HG03342 (cell line): ENCODE results near the gene KIF5A.
A peak's percentile ranks its signal among the peaks of the same experiment; 100 is the strongest.

Experiments
- ATAC-seq: cut with Tn5 transposase; IDR thresholded peaks from one replicate; pipeline ENCODE4 v1.9.1; 2021; ENCODE audit warnings: mild to moderate bottlenecking, moderate library complexity; ENCODE audit not compliant: unreplicated experiment

KIF5A gene

DNA sequence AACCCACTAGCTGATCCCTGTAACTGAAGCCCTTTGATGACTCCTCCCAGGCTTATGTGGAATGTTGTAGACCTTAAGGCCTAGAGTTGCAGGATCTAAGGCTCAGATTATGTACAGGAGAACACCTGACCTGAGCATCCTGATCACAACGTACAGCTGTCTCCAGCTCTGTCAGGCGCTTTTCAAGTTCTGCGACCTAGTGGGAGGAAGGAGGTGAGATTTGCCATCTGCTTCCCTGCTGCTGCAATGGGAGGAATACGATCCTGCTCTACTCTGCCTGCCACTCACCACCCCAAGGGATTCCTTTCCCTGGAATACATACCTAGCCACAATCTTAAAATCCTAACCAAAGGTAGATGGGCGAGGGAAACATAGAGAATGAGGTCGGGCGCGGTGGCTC lies 16.7 kb upstream of the KIF5A start:
- no peak for ATAC-seq

DNA sequence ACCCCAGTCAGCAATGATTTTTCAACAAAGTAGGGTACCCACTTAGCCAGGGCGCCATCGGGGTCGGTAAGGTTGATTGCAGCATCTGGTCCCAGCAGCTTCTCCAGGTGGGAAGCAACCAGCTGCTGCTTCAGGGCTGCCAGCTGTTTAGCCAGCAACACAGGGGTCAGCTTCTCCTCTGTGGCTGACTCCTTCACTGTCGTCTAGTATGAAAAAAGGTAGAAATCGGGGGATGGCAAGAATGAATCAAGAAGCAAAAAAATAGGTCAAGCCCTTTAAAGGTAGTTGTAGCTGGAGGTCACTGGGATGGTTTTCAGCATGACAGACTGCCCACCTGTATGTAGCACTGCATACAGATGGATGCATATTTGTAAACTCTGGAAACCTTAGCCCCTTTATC lies 15.6 kb upstream of the KIF5A start:
- no peak for ATAC-seq

DNA sequence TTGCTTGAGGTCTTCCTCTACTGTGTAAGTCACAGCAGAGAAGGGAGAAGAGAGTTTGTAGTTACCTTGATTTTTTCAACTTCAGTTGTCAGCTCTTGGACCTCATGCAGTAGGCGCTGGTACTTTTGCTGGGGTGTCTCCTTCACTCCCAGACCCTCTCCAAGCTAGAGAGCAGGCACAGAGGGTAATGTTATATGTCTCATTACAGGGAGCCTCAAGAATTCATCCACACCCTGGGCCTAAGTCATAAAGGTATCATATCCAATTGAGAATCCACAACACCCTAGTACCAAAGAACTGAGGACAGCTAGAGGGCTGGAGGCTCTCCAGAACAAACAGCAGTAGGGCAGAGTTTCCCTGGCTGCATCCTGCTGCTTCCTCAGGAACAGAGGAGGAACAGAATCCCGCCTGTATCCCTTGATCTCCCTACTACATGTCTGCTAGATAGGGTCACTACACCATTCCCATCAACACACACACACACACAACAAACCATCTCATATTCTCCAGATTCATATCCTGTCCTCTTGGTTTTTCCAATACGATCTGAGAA lies 14.8 kb upstream of the KIF5A start:
- no peak for ATAC-seq

DNA sequence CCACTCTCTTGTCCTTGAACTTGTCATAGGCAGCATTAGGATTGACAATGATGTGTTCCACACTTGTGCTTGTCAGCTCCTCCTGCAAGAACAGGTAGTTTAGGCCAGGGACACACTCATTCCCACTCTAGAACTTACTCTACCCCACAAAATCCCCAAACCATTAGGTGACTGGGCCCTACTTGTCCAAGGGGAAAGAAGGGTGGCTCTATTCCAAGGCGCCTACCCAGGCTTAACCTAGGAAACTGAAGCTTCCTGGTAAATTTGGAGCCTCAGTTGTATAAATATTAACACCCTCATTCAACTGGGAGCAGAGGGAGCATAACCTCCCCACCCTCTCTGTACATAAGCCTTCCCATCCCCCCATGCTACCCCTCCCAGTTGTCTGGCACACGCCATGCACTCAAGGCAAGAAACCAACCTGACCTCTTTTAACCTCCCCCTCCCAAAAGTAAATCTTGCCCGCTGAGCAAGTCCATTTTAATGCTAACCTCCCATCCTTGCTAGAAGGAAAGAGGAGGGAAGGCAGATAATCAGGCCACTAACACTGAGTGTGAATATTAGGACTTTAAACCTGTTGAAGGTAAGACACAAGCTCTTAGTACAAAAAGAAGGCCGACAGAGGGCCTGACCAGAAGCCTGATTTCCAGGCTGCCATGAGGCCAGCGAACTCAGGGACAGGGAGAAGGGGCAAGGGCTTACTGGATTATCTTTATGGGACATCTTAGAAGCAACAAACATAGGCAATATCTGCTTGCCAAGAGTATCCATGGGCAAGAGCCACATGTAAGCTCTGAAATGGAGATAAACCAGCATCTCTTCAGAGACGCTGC lies 13.9 kb upstream of the KIF5A start:
- ATAC-seq = no peak

DNA sequence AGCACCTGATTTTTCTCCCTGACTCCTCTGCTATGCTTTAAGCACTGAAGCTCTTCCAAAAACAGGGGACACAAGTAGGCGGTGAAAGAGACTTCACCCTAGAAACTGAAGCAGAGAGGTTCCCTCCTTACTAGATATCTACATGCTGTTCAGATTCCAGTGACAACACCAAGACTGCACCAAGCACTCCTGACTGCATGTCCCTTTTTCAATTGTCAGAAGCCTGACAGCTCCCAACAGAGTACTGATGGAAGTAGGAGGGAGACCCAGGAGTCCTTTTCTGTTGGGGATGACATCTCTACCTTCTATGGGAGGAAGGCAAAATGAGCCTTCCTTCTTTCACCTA lies 13.3 kb upstream of the KIF5A start:
- ATAC-seq = no peak

DNA sequence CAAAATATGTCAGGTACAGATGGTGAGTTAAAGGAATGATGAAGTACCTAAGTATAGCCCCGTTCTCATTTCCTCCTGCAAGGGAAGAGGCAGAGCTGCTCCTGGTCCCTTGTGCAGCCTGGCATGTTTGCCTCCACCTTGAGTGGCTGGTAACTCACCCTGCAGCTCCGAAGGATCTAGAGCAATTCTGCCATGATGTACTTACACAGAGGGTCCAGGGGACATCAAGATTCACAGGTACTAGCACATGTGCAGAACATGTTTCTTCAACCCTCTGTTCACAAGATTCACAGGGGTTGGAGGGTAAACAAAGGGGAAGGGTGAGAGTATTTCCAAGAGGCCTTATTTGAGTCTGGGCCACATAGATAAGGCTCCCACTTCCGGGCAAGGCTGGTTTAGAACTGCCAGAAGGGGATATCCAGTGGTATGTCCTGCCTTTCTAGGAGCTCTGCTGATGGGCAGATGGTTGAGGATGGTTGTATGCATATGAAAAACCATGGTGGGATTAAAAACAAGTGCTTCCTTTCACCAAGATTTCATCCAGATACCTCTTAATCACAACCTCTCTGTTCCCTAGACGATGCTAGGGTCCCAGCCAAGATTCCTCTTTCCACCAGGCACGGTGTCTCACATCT lies 10.6 kb upstream of the KIF5A start:
- ATAC-seq = no peak

DNA sequence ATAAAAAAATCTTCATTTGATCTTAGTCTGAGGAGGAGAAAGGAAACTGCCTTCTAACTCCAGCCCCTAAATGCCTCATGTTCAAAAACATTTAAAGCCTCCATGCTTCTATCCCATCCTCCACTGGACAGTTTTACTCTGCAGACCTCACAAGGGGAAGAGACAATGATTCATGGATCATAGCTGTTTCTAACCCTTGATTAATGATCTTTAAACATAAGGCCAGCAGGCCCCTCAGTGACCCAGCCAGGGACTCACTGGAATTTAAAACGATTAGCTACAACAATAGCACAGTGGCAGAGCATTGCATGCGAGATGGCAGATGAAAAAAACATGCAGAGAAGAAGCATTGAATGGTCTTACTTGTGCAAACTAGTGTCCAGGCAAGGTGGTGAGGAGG lies 8.8 kb upstream of the KIF5A start:
- ATAC-seq = no peak

DNA sequence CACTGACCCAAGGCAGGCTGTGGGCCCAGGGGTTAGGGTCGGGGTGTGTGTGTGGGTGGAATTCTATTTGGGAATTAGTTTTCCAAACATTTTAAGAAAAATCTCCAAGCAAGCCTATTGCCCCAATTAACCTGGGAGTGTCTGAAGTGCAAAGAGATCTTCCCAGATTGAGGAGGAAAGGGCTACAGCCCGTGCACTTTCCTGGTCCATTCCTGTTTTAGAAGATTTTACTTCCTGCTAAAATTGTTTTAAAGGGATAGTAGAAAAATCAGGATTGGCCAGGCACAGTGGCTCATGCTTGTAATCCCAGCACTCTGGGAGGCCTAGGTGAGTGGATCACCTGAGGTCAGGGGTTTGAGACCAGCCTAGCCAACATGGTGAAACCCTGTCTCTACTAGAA lies 8.1 kb upstream of the KIF5A start:
- ATAC-seq = no peak

DNA sequence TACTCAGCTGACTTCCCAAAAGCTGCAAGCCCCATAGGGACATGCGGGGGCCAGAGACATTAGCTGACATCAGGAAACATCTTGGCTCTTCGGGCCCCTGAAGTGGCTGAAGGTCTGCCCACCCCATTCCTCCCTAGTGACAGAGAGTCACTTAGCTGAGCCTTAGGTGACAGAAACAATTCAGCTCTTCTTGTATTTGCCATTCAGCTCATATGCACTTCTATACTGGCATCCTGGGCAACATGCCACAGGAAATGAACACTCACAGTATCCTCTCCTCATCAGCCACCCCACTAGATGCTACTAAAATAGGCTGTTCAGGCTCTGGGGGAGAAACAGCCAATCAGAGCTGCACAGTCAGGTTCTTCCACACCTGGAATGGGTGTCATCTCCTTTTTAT lies 6.3 kb upstream of the KIF5A start:
- ATAC-seq = no peak

DNA sequence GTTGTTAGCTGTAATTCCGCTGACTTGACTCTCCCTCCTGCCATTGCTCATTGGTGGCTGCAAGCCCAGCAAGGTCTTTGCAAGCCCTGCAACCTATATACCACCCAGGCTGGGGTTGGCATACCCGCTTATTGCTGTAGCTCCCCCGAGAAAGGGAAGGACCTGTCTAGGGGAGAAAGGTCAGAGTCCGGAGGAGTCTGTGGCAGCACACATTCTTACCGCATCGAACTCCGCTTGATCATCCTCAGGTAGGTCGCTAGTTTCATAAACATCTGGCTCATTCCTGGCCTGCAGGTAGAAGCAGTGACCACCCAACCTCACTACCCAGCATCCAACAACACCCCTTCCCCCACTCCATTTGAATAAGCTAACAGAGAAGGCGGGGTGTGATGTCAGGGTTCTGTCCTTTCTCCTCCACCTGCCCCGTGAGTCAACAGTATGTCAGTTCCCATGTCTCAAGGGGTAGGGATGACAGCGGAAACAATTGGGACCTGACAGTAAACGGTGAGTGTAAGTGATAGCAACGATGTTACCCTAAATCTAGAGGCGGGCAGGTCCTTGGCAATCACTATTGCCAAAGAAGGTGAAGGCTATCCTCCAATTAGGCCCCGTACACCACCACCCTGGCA lies 3.9 kb upstream of the KIF5A start:
- no peak for ATAC-seq

DNA sequence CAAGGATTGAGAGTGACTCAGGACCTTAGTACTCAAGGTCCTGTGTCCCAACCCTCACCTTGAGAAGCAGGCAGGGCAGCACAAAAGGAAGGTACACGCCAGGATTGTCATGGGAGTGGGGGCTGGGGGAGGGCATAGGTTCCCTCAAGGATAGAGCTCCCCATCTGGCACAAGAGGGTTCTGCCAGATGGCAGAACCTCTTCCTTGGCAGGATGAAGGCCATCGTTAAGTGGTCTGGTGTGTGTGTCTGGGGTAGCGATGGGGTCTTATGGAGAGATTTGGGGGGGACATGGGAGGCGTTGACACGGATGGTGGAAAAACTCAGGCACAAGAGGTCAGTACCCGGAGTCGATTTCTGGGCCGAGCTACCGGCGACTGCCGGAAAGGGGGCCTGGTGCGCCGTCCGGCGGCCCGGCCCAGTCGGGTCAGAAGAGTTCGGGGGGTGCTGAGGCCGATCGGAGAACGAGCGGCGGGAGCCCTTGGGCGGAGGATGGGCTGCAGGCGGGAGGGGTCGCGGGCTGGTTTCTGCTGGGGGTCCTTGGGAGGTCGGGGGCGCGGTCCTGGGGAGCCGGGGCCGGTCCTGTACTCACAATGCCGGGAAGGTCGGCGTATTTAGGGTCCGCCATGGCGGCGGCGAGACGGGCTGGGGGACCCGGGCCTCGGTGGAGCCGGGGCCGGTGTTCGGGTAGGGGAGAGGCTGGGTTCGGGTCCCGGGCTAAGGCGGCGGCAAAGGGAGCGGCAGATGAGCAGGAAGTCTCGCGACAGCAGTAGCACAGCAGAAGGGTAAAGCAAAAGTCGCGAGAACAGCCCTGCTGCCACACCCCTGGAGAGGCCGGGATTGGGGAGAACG lies 3.2 kb upstream of the KIF5A start, which contains the start of gene DCTN2:
Gene DCTN2 (minus strand): TSS at position 755 of the 850 bp plus-strand sequence. CDS start 129 bp downstream, at position 626.
- ATAC-seq = peak; percentile 98

DNA sequence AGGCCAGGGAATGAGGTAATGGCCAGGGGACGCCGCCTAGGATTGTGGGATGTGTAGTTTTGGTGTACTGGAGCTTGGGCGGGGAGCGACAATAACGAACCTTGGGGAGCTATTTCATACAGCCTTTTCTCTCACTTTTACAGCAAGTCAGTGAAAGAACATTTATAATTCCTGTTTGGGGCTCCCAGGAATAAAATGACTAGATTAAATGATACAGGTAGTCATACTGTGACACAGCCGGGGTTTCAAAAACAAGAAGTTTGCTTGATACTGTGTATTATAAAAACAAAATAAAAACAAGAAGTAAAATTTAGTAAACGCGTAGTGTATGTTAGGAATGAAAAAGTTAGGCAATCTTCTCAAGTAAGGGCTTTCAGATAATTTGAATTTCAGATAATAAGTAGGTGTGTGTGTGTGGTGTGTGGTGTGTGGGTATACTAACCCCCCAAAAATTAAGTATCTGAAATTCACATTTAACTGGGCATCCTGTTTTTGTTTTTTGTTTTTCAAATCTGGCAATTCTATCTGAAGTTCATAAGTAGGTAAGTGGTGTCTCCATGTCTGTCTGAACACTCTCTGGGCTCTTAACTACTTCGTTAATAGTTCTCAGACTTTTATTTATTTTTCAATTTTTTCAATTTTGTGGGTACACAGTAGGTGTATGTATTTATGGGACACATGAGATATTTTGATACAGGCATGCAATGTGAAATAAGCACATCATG lies 2.4 kb upstream of the KIF5A start:
- no peak for ATAC-seq

DNA sequence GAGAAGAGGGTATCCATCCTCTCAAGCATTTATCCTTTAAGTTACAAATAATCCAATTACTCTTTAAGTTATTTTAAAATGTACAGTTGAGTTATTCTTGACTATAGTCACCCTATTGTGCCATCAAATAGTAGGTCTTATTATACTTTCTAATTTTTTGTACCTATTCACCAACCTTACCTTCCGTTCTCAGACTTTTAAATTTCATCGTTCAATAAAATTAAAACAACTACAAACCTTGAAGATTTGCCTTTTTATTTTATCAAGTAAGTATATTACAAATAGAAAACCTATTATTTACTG lies 1.9 kb upstream of the KIF5A start:
- no peak for ATAC-seq

DNA sequence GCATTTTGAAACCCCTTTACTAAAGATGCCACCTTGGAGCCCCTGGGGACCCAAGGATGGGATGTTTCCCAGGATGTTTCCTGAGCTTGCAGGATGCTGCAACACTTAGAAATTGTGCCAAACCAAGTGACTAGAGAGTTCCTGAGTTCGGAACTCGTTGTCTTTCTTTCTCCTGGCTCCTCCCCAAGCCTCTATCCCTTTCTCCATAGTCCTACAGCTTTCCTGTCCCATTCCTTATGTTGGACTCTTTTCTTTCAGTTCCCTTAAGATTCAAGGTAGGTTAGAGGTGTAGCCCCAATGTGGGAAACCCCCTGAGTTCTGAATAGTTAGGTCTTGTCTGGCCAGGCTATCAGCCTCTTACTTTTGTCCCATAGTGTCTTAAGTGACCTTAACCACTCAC lies 1.4 kb upstream of the KIF5A start:
- no peak for ATAC-seq

DNA sequence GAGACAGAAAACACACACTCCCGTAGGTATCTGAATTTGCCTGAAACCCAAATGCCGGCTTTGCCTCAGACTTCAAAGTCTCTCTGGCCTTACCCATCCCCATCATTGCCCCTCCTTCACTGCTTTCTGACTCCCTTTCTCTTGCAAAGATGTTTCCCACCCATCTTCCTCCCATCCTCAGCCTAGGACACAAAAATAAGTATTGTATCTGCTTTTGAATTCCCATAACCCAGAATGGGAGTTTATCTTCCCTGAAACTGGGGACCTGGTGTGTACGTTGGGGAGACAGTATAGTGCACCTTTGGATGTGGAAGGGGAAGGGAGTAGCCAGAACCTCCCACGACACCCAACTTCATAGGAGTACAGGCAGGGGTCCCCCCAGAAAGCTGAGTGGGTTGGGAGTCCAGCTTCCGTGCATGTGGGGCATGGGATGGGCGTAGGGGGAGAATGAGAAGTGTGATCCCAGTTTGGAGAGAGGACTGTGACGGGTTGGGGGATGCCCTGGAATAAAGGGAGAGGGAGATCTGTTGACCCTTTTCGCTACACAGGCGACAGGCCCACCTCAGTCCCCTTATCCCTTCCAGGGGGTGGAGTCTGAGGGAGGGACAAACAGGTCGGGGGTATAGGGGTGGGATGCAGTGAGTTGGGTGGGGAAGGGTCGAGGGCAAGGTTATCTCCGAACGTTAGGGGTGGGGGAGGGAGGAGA lies 488 bp upstream of the KIF5A start:
- ATAC-seq = no peak

DNA sequence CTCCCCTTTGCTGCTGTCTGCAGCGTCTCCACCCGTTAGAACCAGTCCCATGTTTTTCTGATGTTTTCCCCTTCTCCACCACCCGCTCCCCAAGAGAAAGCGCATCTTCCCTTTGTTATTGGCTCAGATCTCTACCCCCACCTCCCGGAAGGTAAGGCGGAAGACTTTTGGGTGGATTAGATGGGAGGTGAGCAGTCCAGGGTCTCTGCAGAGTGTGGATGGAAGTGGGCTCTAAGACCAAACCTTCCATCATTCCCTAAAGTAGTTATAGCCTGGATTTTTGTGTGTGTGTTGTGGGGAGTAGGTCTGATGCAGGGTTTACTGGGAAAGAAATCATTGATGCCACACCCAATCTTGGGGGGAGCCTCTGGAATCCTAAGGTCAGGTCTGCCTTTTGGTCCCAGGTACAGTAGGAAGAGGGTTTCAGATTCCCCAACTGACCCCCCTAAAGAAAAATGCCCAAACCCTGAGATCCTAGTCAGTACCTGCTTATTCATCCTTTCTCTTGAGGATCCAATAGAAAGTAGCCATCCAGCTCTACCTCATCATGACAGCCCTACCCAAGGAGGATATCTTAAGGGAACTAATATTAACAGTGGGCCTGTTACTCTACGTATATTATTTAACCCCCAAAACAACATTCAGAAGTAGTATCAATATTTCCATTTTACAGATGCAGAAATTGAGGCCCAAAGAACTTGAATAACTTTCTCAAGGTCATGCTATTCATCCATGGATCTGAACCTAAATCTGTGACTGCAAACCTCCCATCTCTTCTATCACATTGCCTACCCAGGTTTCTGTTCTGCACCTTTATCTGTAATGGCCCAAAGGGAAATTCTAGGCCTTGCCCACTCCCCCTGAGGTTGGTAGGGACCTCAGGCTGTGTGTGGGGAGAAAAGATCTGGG lies 1.1 kb downstream of the KIF5A start:
- no peak for ATAC-seq

DNA sequence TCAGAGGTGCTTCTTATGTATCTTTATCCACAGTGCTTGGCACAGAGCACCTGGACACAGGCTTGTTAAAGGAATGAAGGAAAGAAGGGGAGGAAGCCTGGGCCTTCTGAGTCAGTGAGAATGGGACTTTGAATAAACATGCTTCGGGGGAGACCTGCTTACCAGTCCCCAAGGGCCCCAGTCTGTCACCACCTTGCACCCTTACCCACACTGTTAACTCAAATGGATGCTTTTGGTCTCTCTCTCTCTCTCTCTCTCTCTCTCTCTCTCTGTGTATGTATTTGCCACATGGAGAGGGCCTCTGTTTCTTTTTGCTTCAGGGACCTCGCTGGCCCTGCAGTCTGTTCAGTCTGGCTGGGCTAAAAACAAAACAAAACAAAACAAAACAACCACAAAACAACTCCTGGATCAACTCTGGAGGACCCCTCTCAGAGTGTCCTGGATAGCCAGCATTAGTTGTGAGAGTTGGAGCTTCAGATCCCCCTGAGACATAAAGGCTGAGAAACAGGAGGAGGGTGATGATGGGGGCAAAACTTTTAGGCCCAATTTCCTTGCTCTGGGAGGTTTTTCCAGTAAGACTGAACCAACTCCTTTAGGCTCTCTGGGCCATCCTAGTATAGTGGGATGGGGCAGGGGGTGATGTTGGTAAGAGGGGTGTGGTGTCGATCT lies 1.9 kb downstream of the KIF5A start:
- no peak for ATAC-seq

DNA sequence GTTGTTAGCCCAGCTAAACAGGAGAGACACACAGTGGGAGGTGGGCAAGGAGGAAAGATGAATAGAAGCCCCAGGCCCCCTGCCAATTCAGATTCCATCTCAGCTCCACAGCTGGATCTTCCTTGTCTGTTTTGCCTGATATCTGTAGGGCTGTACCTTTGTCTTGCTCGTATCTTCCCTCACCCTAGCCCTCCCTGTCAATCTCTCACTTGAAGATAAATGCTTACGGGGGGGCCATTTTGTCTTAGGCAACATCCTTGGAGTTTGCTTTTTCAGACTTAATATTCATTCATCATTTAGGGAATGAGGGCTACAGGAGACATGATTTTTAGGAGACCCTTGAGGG lies 2.4 kb downstream of the KIF5A start:
- ATAC-seq = no peak
